GM21786 (cell line): ENCODE results near the gene LHX2.

Source experiments
- ATAC-seq: cut with Tn5 transposase; IDR thresholded peaks from one replicate; pipeline ENCODE4 v1.9.1; 2021; ENCODE audit not compliant: unreplicated experiment

LHX2 gene

GRCh38 chr9:124052401-124052800, 40.8 kb downstream of the LHX2 start:
- ATAC-seq = no peak

GRCh38 chr9:124054582-124055227, 43.1 kb downstream of the LHX2 start:
- peak; percentile 95 for ATAC-seq

GRCh38 chr9:124060844-124061605, 49.5 kb downstream of the LHX2 start:
- no peak for ATAC-seq

GRCh38 chr9:124062172-124062571, 50.6 kb downstream of the LHX2 start:
- ATAC-seq = no peak

- no peak for ATAC-seq
Observed at GRCh38 chr9:124066783-124067577, 55.4 kb downstream of the LHX2 start.

- ATAC-seq = no peak
Observed at GRCh38 chr9:124068251-124068650, 56.7 kb downstream of the LHX2 start.

- no peak for ATAC-seq
Observed at GRCh38 chr9:124074746-124075145, 63.2 kb downstream of the LHX2 start.

- no peak for ATAC-seq
Observed at GRCh38 chr9:124075761-124076160, 64.2 kb downstream of the LHX2 start.

GRCh38 chr9:124077915-124078572, 66.5 kb downstream of the LHX2 start:
- ATAC-seq = no peak

- ATAC-seq = no peak
Observed at GRCh38 chr9:124078641-124079040, 67.1 kb downstream of the LHX2 start.

GRCh38 chr9:124079176-124079925, 67.8 kb downstream of the LHX2 start:
- ATAC-seq = no peak

GRCh38 chr9:124082622-124083021, 71.1 kb downstream of the LHX2 start:
- no peak for ATAC-seq
